HepG2 (cell line): ENCODE results near the gene CD2AP. TPM values are rescaled to one million over a fixed set of nuclear protein-coding genes. Genes with fewer than 3 reads are reported as not detected.

Experiments used
- ATAC-seq: fragments of 200-7000 bp; cut with Tn5 transposase; 3 replicates; pipeline ENCODE4 v1.9.1; 2020; ENCODE audit warnings: mild to moderate bottlenecking, moderate library complexity
- BruUV-seq: library from RNA; stranded (reverse); fragments of 400-500 nt; replicated peaks from 2 replicates; lab custom pipeline; 2021; lab: Mats Ljungman, UMichigan
- CTCF ChIA-PET: fragments of 300-600 bp; formaldehyde crosslinking; extraction: SDS; loops from one replicate; lab custom pipeline; 2021; ENCODE audit warnings: low total read pairs, inconsistent platforms, low intra/inter-chr PET ratio; lab: Yijun Ruan, JAX
- POLR2A ChIA-PET: fragments of 350-600 bp; sonication (Branson Sonifier 250); formaldehyde crosslinking; loops from one replicate; lab custom pipeline; 2020; ENCODE audit warnings: antibody characterized with exemption, inconsistent platforms; lab: Yijun Ruan, JAX
- DNase-seq: peaks from one replicate; pipeline ENCODE4 v3.0.0-alpha.2; 2015; ENCODE audit warnings: low spot score
- FAIRE-seq: peaks from 3 replicates; lab custom pipeline; 2011; peaks lifted over from hg19 to GRCh38; lab: Jason Lieb, UNC
- H2AFZ ChIP-seq: one replicate; pipeline ENCODE4 v1.6.1; 2011; ENCODE audit warnings: low read length, inconsistent platforms
- H3K27ac ChIP-seq: fragments of 300-600 bp; 3 replicates; pipeline ENCODE4 v1.8.0; 2011; ENCODE audit warnings: mixed run types, mild to moderate bottlenecking, mixed read lengths, low read length, inconsistent platforms; ENCODE audit not compliant: insufficient read depth; ENCODE audit errors: extremely low read length
- H3K27me3 ChIP-seq, 2 experiments: fragments of 200-600 bp in 1 of 2; 2 replicates in 1 of 2; 3 replicates in 1 of 2; pipeline versions ENCODE4 v1.6.0 to v1.8.0; 2011; ENCODE audit warnings: low read length in 2 of 2, mild to moderate bottlenecking in 2 of 2, moderate library complexity in 2 of 2, inconsistent platforms in 1 of 2; ENCODE audit not compliant: insufficient read depth in 2 of 2, control insufficient read depth in 1 of 2
- H3K36me3 ChIP-seq, 2 experiments: fragments of 200-600 bp in 1 of 2; replicated peaks in 1 of 2; 2 replicates in 1 of 2; 3 replicates in 1 of 2; pipeline versions ENCODE4 v1.5.1 to v1.8.0; 2011; ENCODE audit warnings: low read length in 2 of 2, inconsistent platforms in 1 of 2; ENCODE audit not compliant: insufficient read depth in 2 of 2, control insufficient read depth in 1 of 2
- H3K4me1 ChIP-seq: 2 replicates; pipeline ENCODE4 v1.5.1; 2012; ENCODE audit warnings: low read length, inconsistent platforms; ENCODE audit not compliant: insufficient read depth
- H3K4me2 ChIP-seq: 2 replicates; pipeline ENCODE4 v1.6.0; 2011; ENCODE audit warnings: low read depth, low read length, inconsistent platforms
- H3K4me3 ChIP-seq, 3 experiments: fragments of 200-600 bp in 1 of 3; sonication (generic), shearing (Covaris generic) in 1 of 3; replicated peaks in 1 of 3; 2 replicates each; pipeline ENCODE4 v1.5.1; 2011 to 2016; ENCODE audit warnings: low read length in 3 of 3, inconsistent platforms in 2 of 3, low read depth in 2 of 3, mild to moderate bottlenecking in 2 of 3, control low read depth in 1 of 3, mixed read lengths in 1 of 3; ENCODE audit not compliant: insufficient read depth in 1 of 3
- H3K79me2 ChIP-seq: one replicate; pipeline ENCODE4 v1.6.1; 2011; ENCODE audit warnings: low read length, inconsistent platforms; ENCODE audit not compliant: insufficient read depth
- H3K9ac ChIP-seq: 2 replicates; pipeline ENCODE4 v1.6.0; 2011; ENCODE audit warnings: mild to moderate bottlenecking, low read depth, low read length, inconsistent platforms; ENCODE audit not compliant: insufficient read depth
- H3K9me3 ChIP-seq: 2 replicates; pipeline ENCODE4 v1.5.1; 2012; ENCODE audit warnings: mild to moderate bottlenecking, low read length
- H4K20me1 ChIP-seq: 2 replicates; pipeline ENCODE4 v1.6.0; 2011; ENCODE audit warnings: inconsistent platforms, mild to moderate bottlenecking, low read length, moderate library complexity; ENCODE audit not compliant: insufficient read depth
- HNRNPLL ChIP-seq: fragments of 200-400 bp; formaldehyde crosslinking; IDR thresholded peaks from 2 replicates; pipeline ENCODE4 v1.6.1; 2017; ENCODE audit warnings: mild to moderate bottlenecking, low read depth, low read length; ENCODE audit not compliant: poor library complexity, severe bottlenecking
- KAT7 ChIP-seq: IDR thresholded peaks from 2 replicates; pipeline ENCODE4 v1.6.1; 2018; ENCODE audit warnings: borderline replicate concordance, missing compliant biosample characterization
- KMT2A ChIP-seq: sonication (generic); formaldehyde crosslinking; IDR thresholded peaks from 2 replicates; pipeline ENCODE4 v1.4.0; 2020; ENCODE audit warnings: missing genetic modification reagents
- NCOA1 ChIP-seq: sonication (generic); formaldehyde crosslinking; IDR thresholded peaks from 2 replicates; pipeline ENCODE4 v1.9.0; 2021; ENCODE audit warnings: missing genetic modification reagents
- NR2F1 ChIP-seq, 2 experiments: fragments of 450-650 bp in 1 of 2; formaldehyde crosslinking in 1 of 2; IDR thresholded peaks; 2 replicates each; pipeline versions ENCODE4 v1.5.0 to v1.6.1; 2016 to 2020; ENCODE audit warnings: mild to moderate bottlenecking in 1 of 2, missing compliant biosample characterization in 1 of 2, missing genetic modification reagents in 1 of 2, moderate library complexity in 1 of 2
- NR3C1 ChIP-seq: sonication (generic); formaldehyde crosslinking; IDR thresholded peaks from 2 replicates; pipeline ENCODE4 v1.4.0; 2020; ENCODE audit warnings: missing genetic modification reagents
- RARA ChIP-seq: IDR thresholded peaks from 2 replicates; pipeline ENCODE4 v1.6.1; 2016; ENCODE audit warnings: missing genetic modification reagents, missing compliant biosample characterization
- RBM22 ChIP-seq: fragments of 200-400 bp; formaldehyde crosslinking; optimal IDR thresholded peaks from 2 replicates; pipeline ENCODE3; 2017; ENCODE audit warnings: mild to moderate bottlenecking, low read length, moderate library complexity
- SMAD1 ChIP-seq: sonication (generic); formaldehyde crosslinking; IDR thresholded peaks from 2 replicates; pipeline ENCODE4 v1.4.0; 2020; ENCODE audit warnings: missing genetic modification reagents, low read depth, mild to moderate bottlenecking, borderline replicate concordance
- TEAD3 ChIP-seq: optimal IDR thresholded peaks from 2 replicates; pipeline ENCODE3; 2016; ENCODE audit warnings: borderline replicate concordance
- TP53 ChIP-seq: sonication (generic); formaldehyde crosslinking; conservative IDR thresholded peaks from 2 replicates; pipeline ENCODE4 v1.4.0; 2020; ENCODE audit warnings: missing genetic modification reagents
- XBP1 ChIP-seq: sonication (generic); formaldehyde crosslinking; IDR thresholded peaks from 2 replicates; pipeline ENCODE4 v1.5.0; 2020; ENCODE audit warnings: missing genetic modification reagents
- ZBTB37 ChIP-seq: sonication (generic); formaldehyde crosslinking; IDR thresholded peaks from 2 replicates; pipeline ENCODE4 v1.4.0; 2020; ENCODE audit warnings: mild to moderate bottlenecking, missing genetic modification reagents
- ZBTB46 ChIP-seq: sonication (generic); formaldehyde crosslinking; IDR thresholded peaks from 2 replicates; pipeline ENCODE4 v1.4.0; 2020; ENCODE audit warnings: mild to moderate bottlenecking, missing genetic modification reagents, borderline replicate concordance
- ZBTB8A ChIP-seq: sonication (generic); formaldehyde crosslinking; IDR thresholded peaks from 2 replicates; pipeline ENCODE4 v1.4.0; 2020; ENCODE audit warnings: mild to moderate bottlenecking, low read depth, missing genetic modification reagents, borderline replicate concordance
- ZNF792 ChIP-seq: IDR thresholded peaks from 2 replicates; pipeline ENCODE4 v1.6.1; 2016
- WGBS: methylation state at CpG from one replicate; pipeline ENCODE4 v1.1.6; 2017; ENCODE audit warnings: low lambda C conversion rate; 5-methylcytosine and 5-hydroxymethylcytosine counted together
- in situ Hi-C: cut with HindIII; loops from 2 replicates; pipeline ENCODE4 v1.10.0; 2017; ENCODE audit warnings: low pct_unique_long_range_greater_than_20kb; ENCODE audit not compliant: extremely low pct_ligation_motif_present
- intact Hi-C: fragments of 100-400 bp; cut with micrococcal nuclease; formaldehyde crosslinking; loops from one replicate; pipeline ENCODE4 v1.10.0; 2022; ENCODE audit not compliant: unreplicated experiment
- polyA plus RNA-seq, 8 experiments: library from polyadenylated mRNA; depleted of rRNA in 3 of 8; stranded (reverse) in 7 of 8; unstranded in 1 of 8; fragments of >200 nt; fragmentation: Illumina TruSeq in 4 of 8; extraction: Trizol in 4 of 8; gene quantifications; 2 replicates each; pipeline versions ENCODE4 v1.2.1 to v1.2.3, GENCODE V29; 2011 to 2016; ENCODE audit warnings: low read depth in 4 of 8, missing spikeins in 1 of 8, mixed read lengths in 1 of 8; ENCODE audit not compliant: insufficient read depth in 1 of 8
- total RNA-seq, 5 experiments: library from RNA; depleted of rRNA; stranded (reverse); fragments of >200 nt; fragmentation: Illumina TruSeq; extraction: Trizol; gene quantifications; 2 replicates each; pipeline ENCODE4 v1.2.3, GENCODE V29; 2016; ENCODE audit warnings: low read depth in 1 of 5
- TF ChIP-seq, protein P1 (sequence below): sonication (generic); formaldehyde crosslinking; IDR thresholded peaks from 2 replicates; pipeline ENCODE4 v1.8.0; 2023; ENCODE audit warnings: mild to moderate bottlenecking, missing genetic modification reagents
- TF ChIP-seq, protein P2 (sequence below): sonication (generic); formaldehyde crosslinking; IDR thresholded peaks from 2 replicates; pipeline ENCODE4 v1.4.0; 2020; ENCODE audit warnings: missing genetic modification reagents

Gene CD2AP
- total and polyA plus RNA-seq, 2 of the 13 experiments (the other 11 are each of a cell fraction or from before 2014, with no cell fraction given) = 8.6 to 31.9 TPM

DNA sequence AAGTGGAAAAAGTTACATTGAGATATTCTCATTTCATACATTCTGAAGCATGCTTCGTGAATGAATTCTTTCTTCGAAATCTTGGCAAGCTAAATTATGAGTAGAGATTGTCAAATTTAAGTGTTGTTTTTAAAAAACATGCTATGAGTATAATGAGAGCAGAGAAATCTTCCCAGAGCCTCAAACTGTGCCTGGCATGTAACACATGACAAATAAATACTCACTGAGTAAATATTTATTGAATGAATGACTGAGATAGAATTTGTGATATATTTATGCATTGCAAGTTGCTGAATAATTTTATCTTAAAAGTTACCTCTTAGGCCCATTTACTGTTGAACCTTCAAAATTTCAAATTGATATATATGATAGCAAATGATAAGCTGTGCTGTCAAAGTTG, 24.7 kb upstream of the CD2AP start:
- DNase-seq (no peak), FAIRE-seq (no peak)
- H3K9ac ChIP-seq = no peak overlapping the region
- 0 out of 5 replicates have a peak, but pooled peaks cover 0 to 4% of the 10 kb centered on the region in 2 experiments for H3K27me3 ChIP-seq
- in situ Hi-C loops = no loop called here
- BruUV-seq = no TSS peak
- POLR2A ChIA-PET = interaction anchor here (0.9 kb wide), 1 partner anchor 25 kb away, joined by 3 read pairs; no protein-coding TSS in a partner anchor
- no peak overlapping the region for H3K4me3 ChIP-seq
- TF ChIP-seq KMT2A (no peak), TP53 (CRISPR knock-in tag) (no peak), NR3C1 (CRISPR knock-in tag) (no peak), ZNF792 (CRISPR knock-in tag) (no peak), KAT7 (CRISPR knock-in tag) (no peak), SMAD1 (CRISPR knock-in tag) (no peak), RARA (CRISPR knock-in tag) (no peak), XBP1 (CRISPR knock-in tag) (no peak), NCOA1 (CRISPR knock-in tag) (no peak), NR2F1 (CRISPR knock-in tag; IDR thresholded peaks at IDR 0.05) (no peak), RBM22 (no peak), TEAD3 (CRISPR knock-in tag) (no peak), ZBTB37 (CRISPR knock-in tag) (no peak), ZBTB46 (CRISPR knock-in tag) (no peak), ZBTB8A (CRISPR knock-in tag) (no peak), HNRNPLL (no peak)
- TF ChIP-seq, protein P1, sequence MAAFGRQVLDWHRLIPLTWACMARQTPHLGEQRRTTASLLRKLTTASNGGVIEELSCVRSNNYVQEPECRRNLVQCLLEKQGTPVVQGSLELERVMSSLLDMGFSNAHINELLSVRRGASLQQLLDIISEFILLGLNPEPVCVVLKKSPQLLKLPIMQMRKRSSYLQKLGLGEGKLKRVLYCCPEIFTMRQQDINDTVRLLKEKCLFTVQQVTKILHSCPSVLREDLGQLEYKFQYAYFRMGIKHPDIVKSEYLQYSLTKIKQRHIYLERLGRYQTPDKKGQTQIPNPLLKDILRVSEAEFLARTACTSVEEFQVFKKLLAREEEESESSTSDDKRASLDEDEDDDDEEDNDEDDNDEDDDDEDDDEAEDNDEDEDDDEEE (CRISPR knock-in tag) = no peak
- TF ChIP-seq, protein P2, sequence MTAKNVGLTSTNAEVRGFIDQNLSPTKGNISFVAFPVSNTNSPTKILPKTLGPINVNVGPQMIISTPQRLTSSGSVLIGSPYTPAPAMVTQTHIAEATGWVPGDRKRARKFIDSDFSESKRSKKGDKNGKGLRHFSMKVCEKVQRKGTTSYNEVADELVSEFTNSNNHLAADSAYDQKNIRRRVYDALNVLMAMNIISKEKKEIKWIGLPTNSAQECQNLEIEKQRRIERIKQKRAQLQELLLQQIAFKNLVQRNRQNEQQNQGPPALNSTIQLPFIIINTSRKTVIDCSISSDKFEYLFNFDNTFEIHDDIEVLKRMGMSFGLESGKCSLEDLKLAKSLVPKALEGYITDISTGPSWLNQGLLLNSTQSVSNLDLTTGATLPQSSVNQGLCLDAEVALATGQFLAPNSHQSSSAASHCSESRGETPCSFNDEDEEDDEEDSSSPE (CRISPR knock-in tag) = no peak
- TF ChIP-seq, all 625 proteins: peak for 0
- Histone ChIP-seq H3K4me1 (no peaks in the 10 kb centered on the region), H4K20me1 (no peaks in the 10 kb centered on the region), H3K79me2 (no peaks in the 10 kb centered on the region), H3K27ac (no peak overlapping the region), H3K4me2 (no peak overlapping the region), H3K36me3 (no peaks in the 10 kb centered on the region), H3K9me3 (no peaks in the 10 kb centered on the region), H2AFZ (no peak overlapping the region)
- ATAC-seq = no peak
- WGBS = 0% methylated on average over 2 of the region's 2 CpGs
- CTCF ChIA-PET = no interaction called here
- intact Hi-C loops = no loop called here
